HG03439 (cell line): ENCODE data around the gene CMIP.

Experiments used
- ATAC-seq: cut with Tn5 transposase; IDR thresholded peaks from one replicate; pipeline ENCODE4 v1.9.1; 2021; ENCODE audit warnings: mild to moderate bottlenecking, moderate library complexity; ENCODE audit not compliant: unreplicated experiment

CMIP gene

DNA sequence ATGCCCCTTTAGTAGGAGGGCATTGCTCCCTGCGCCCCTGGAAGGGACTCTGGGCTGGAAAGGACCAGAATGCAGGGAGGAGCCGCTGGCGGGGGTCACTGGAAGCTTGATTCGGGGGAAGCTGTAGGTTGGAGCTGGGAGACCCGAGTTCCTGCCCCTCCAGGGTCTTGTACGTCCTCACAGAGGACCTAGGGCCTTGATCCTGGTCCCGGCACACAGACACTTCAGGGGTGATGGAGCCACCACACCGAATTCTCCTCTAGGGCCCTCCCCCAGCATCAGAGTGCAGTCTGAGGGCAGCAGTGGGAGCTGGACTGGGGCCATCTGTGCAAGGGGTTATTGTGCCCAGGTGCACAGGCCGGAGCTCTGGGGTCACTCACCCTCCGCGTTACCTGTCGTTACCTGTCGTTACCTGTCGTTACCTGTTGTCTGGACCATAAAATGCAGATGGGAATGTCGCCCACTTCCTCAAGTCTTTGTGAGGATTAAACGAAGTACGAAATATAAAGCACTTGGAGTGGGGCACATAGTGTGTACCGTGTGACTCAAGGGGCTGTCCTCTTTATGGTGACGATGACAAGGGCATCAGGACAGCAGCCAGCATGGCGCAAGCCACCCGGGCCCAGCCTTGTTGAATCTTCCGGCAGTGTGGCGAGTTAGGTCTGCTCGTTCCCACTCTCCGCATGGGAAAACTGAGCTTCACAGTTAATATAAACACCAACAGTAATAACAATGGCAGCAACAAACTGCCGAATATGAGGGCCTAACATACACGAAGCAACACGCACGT is 48.6 kb downstream of the CMIP start:
- ATAC-seq: no peak

DNA sequence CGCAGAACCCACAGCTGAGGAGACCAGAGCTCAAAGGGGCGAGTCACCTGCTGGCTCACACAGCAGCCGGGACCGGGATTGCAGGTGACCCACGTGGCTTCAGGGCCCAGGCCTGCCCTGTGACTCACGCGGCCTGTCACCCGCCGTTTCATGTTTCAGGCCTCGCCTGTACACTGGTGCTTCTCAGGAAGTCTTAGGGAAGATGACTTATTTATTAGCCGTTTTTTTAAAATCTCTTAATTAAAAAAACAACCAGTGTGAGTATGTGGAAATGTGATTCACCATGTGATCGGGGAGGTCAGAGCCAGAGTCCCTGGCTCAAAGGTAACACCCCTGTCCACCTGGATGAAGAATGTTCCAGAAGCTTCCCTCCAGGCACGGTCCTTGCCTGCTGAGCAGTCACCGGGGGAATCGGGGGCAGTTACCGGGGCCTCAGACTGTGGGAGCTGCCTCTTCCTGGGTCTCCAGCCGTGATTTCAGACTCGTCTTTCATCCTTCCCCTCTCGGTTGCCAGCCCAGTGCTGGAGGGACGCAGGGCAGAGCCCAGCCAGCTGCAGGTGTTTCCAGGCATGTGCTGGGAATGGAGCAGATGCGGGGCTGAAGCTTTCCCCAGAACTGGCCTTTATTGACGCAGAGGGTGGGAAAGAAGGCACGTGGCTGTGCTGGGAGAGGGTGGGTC is 49.3 kb downstream of the CMIP start:
- ATAC-seq: no peak

DNA sequence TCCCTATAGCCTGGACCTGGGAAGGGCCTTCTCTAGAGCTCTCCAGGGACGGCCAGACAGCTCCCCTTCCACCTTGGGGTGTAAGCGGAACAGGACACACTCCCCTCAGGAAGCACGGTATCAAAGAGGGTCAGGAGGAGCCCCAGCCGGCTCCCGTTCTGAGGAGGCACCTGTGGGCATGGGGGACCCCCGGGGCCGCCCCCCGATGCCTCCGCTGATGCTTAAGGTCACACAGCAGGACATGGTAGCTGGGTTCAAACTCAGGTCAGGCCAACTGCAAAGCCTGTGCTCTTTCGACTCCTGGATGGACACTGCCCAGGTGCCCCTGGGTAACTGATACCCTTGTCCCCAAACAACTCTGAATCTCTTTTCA is 49.8 kb downstream of the CMIP start:
- ATAC-seq: no peak

DNA sequence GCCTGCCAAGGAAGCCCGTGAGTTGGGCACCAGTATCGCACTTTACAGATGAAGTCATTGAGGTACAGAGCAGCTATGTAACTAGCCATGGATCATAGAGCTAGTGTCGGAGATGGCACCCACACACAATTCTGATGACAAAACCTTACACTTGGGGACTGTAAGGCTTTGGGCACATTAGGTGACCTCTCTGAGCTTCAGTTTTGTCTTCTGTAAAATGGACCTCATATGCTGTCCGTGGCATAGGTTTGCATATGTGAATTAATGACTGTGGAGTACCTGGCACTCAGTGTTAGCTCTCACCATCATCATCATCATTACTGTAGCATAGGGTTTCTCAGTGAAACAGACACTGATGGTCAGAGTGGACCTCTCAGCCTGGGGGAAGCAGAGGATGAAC is 50.3 kb downstream of the CMIP start:
- ATAC-seq: no peak

DNA sequence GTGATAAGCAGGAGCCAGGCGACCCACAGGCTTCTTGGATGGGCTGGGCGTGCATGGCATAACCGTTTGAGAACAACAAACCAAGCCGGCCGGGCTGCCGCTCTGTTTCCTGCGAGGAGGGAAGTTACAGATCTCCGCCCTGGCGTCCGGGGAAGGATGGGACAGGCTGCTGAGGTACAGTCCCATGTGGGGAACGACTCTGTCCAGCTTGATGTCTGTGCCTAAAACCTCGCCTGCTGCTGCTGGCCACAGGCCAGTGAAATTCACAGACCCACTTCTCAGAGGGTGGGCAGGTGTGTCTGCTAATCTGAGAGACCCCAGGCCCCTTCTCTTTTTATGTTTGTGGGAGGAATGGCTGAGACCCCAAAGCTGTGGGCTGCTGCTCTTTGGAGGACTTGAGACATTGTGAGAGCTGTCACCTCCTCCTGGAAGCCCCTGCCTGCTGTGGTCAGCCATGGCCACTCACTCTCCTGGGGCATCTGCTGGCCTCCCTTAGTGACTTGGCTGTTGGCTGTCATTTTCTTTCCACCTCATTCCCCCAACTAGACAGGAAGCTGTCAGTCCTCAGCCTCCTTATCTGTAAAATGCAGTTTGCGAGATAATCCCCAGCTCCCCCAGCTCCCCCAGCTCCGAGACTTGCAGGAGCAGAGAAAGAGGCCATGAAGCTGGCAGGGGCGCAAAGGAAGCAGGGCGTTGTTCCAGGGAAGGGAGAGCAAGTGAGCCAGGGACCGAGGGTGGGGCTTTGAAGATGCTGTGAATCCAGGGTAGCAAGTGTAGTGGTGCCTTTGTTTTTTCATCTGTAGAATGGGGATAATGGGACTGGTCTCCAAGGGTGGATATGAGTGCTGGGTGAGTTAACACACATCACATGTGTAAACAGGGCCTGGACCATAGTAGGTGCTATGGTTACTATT is 51.0 kb downstream of the CMIP start:
- no peak for ATAC-seq

DNA sequence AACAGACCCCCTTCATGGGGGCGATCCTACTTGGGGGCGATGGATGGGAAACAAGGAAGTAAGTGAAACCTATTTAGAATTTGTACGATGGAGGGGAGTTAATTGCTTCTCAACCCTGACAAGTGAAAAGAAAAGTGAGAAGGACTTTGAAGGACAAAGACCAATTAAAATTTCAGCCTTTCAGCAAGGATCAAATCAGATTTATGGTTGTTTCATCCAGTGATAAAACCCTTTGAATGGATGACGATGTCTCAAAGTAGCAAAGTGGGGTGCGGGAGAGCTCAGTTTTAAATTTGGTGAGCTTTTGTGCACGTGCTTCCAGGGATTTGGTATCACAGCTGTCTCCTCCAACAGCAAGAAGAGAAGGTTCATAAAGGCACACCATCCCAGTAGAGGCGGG is 51.7 kb downstream of the CMIP start:
- ATAC-seq: no peak

DNA sequence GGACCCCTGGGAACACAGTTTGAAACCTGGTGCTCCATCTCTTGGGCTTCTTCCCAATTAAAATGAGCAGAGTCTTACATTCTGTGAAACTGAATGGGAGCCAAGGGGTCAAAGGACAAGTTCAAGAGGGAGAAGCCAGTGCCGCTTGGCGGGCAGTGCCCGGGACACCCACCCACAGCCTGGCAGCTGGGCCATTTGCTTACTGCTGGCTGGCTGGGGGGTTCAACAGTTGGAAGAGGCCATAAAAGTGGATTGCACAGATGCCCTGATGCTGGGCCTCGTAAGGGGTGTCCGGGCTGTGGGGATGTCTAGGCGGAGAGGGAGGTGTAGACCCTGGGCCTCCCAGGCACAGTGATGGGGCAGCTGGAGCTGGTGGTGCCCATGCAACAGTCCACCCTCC is 52.1 kb downstream of the CMIP start:
- ATAC-seq: no peak

DNA sequence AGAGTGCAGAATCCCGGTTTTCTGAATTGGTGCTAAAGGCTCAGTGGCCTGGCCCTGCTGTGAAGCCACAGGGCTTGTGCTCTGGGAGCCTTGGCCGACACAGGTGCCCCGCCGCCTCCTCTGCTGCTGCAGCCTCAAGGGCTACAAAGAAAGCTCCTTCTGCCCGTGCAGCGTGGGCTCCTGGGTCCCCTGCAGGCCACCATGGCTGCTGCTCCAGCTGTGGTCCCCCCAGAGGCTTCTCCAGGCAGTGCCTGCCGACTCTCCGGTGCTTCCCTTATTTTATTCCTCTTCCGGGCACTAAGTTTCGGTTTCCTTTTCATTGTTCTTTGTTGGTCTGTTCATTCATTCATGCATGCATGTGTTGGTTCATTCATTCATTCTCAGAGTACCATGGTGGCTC is 53.1 kb downstream of the CMIP start:
- no peak for ATAC-seq

DNA sequence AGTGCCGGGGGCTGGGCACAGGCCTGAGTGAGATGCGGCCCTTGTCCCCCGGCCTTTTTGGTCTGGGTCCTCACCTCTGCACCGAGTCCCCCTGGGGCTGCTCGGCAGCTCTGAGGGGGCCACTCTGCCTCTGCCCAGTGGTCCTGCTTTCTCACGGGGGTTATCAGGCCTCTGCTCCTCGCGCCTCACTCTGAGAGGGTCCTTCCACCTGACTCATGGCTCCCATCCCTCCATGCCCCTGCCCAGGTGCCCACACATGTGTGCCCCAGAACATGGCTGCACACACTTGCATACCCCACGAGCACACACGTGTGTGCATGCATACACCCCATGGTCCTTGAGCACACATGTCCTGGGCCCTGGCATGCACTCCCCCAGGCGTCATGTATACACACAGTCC is 53.7 kb downstream of the CMIP start:
- ATAC-seq: no peak

DNA sequence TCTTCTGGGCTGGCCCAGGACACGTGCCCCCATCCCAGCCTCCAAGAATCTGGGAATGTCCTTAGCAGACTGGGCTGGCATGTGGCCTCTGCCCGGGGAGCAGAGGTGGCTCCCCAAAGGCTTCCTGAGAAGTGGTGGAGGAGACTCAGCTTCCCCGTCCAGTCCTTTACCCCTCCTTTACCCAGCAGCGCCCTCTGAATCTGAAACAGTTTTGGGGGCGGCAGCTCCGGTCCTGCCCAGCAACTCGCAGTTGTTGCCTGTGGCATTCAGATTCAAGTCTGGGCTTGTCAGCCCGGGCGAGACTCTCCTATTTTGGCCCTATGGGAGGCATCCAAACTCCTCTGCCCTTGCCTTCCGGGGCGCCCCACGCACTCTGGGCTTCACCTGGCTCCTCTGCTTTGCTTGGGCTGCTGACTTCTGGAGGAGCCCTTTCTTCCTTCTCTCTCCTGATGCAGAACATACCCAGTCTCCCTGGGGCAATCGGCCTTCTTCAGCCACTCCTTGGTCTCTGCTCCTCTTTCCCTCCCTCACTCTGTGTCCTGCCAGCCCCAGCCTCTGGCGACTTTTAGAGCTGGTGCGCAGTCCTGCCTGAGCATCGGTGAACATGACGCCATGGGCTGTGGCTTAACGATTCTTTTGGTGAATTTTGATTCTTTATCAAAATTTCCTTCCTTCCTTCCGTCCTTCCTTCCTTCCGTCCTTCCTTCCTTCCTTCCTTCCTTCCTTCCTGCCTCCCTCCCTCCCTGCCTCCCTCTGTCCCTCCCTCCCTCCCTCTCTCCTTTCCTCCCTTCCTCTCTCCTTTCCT is 55.2 kb downstream of the CMIP start:
- no peak for ATAC-seq

DNA sequence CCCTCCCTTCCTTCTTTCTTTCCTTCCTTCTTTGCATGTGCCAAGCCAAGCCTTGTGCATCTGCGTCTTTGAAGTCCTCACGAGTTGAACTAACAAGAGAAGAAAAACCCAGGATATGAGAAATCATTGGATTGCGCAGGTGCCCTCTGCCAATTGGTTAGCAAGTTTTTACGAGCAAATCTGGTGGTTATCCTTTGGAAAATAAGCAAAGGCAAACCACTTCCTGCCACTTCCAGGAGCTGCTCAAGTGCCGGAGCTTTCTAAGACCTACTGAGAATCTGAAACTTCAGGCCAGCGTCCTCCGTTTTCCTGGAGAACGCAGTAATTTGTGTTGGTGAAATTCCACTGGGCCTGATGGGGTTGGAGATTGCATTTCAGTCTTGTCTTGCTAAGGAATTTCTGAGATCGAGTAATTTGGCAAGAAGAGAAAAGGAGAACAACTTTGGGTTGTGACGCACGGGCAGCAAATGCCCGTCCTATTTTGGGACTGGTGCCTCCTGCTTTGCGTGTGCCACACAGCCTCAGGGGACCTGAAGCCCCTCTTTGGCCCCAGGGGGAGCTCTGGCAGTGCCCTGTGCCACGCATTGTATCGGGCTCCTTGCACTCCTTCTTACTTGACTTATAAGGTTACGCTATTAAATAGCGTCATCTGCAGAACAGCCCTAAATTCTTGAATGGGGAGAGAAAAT is 56.4 kb downstream of the CMIP start:
- no peak for ATAC-seq

DNA sequence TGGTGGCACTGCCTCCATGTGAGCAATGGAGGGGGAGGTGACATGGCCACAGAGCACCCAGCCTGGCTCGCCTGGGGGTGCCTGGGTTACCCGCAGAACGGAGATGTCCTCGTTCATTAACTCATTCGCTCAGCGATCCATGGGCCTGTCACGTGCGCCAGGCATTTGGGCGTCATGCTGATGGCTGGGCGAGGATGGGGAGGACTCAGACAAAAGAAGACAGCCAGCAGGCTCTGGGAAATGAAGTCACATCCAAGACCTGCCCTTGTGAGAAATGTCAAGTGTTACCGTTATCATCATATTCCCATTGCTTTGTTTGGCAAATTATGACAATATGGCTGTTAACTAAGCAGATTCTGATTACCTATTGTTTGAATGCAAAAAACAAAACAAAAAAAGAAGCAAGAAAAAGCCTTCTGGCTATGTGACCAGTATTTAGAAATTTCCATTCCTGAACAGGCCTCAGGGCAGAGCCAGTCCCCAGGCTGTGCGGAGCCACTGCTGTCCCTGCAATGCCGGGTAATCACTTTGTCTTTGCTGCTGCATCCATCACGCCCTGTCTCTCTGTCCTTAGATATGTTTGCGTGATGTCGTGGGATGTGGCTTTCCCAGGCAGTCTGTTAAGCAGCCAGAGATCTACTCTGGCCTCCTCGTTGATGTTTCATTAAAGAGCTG is 57.9 kb downstream of the CMIP start:
- no peak for ATAC-seq

DNA sequence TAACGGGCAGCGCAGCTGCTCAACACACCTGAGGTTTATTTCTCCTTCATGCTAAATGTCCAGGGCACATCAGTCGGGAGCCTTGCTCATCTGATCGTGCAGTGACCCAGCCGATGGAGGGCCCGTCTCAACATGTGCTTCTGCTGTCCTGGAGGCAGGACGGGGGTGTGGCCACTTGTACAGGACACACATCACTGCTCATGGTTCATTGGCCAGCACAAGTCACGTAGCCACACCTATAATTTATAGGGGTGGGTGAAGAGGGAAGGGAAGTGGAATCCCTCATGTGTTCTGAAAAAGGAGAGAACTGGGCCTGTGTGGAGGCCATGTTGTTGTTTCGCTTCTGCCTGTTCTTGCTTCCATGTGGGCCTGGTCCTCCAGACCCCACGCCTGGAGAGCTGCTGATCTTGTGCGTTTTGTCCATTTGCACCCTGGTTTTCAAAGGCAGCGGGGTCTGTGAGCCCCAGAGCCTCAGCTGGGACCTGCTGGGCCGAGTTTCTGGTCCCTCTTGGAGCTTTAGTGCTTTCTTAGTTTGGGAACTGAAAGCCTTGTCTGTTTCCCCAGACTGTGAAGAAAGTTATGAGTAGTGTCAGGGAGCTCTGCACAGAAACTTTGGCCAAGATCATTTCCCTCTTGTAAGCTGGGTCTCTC is 60.5 kb downstream of the CMIP start:
- peak; percentile 62 for ATAC-seq

DNA sequence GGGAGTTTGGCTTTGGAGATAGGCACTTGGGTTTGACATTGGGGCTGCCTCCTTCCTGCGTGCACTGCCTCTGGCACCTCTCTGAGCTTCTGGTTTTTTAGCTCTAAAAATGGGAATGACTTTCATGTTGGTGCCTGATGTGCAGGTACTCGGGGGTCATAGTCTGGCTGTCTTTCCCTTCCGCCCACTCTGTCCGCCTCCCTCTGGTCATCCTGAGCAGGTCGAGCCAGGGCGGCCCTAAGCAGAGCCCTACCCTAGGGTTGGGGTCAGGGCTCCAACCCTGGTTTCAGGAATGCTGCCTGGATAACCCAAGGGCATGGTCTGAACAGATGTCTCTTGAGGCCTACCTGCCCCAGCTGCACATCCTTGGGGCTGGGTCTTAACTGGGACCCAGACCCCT is 64.8 kb downstream of the CMIP start:
- ATAC-seq: no peak

DNA sequence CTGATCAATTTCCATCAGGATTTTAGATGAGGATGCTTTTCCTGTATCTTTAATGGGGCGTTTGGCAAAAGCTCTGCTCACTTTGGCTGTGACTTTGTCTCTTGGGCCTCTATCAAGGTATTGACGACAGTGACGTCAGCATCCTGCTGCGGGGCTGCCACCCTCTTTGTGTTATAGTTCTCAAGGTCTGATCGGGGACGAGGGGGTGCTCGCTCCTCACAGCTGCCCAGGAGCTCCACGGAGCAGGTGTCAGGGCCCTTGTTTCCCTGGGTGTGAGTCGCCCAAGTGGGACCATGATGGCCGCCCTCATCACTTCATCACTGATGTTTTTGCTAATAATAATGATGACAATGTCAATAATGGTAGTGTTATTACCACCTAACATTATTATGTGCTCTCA is 65.4 kb downstream of the CMIP start:
- no peak for ATAC-seq

DNA sequence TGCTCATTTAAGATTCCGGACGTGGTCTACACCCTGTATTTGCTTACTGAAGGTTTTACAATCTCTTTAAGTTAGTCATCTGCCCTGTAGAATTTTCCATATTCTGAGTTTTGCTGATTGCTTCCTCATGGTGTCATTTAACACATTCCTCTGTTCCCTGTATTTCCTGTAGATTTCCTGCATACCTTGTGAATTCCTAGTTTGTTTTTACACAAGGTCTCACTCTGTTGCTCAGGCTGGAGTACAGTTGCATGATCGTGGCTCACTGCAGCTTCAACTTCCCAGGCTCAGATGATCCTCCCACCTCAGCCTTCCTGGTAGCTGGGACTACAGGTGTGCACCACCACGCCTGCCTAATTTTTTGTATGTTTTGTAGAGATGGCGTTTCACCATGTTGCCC is 66.8 kb downstream of the CMIP start:
- no peak for ATAC-seq

DNA sequence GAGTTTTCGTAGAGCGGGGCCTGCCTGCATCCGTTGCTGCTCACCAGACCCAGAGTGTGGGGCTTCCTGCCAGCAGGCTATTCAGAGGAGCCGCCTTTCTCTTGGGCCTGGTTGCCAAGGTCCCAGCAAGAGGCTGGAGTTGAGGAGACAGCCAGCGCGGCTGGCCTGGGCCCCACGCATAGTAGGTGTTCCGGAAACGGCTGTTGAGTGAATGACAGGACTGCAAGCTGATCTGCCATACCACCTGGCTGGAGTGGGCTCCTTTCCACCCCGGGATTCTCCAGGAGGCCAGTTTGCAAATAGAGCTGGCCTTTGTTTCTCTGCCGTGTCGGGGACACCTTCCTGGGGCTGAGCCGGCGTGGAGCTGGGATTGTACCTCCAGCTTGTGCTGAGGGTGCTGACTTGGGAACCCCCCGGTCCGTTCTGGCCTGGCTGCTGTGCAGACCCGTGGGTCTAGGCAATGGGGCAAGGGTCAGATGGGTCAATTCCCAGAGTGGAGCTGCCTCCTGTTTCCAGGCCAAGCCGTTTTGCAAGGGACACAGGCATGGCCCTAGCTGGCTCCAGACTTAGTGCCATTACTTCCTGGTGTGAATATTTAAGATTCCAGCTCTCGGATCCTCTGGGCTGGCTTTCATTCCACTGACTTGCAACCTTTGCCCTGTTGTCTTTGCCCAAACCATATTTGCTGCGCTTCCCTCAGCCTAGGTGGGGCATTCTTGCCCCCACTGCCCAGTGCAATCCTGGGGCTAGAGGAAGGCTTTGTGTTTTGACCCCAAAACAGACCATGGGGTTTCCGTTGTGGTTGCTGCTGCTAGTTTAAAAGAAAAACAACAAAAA is 68.8 kb downstream of the CMIP start:
- no peak for ATAC-seq

DNA sequence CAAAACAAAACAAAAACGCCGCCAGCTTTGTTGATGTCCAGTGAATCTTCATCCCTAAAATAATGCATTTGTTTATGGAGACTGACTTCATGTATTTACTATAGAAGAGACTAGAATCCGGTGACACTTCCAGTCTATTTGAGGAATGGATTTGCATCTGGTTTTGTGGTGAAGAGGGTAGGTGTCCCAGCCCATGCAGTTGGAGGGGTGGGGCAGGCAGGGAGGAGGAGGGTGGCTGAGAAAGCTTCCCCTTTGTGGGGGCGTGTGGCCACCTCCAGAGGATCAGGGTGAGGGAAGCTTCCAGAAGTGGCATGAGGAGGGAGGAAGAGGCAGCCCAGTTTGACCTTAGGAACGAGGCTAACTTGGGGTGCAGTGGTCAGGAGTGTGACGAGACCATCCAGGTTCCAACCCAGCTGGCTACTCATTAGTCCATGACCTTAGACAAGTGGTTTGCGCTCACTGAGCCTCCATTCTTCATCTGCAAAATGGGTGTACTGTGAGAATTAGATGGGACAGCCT is 69.5 kb downstream of the CMIP start:
- ATAC-seq: no peak
